GM12864 (cell line): Measurements from ENCODE around the gene FGF23.

Experiments
- DNase-seq: peaks from one replicate; pipeline ENCODE4 v3.0.0-alpha.2; 2011; ENCODE audit warnings: low read depth
- H3K4me3 ChIP-seq: 2 replicates; pipeline ENCODE4 v1.5.1; 2011; ENCODE audit warnings: mild to moderate bottlenecking, low read depth, low read length, control low read depth
- CTCF ChIP-seq: IDR thresholded peaks from 2 replicates; pipeline ENCODE4 v1.5.1; 2011; ENCODE audit warnings: low read depth, mild to moderate bottlenecking, moderate library complexity, low read length, control low read depth, inconsistent platforms; ENCODE audit errors: missing control alignments

Gene FGF23

GRCh38 chr12:4369548-4369947 lies 10.0 kb downstream of the FGF23 start:
- no peak for TF ChIP-seq CTCF
- no peak for DNase-seq

DNA sequence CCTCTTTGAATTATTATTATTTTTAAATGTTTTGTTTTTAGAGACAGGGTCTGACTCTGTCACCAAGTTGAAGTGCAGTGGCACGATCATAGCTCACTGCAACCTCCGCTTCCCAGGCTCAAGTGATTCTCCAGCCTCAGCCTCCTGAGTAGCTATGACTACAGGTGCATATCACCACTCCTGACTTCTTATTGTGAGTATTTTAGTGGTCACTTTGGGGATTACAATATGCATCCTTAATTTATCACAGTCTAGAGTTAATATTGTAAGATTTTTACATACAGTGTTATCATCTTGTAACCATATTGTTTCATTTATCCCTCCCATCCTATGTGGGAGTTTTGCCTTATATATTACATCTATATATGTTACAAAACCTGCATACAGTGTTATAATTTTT lies 13.4 kb downstream of the FGF23 start:
- no peak overlapping the region for H3K4me3 ChIP-seq
- no peak for DNase-seq
- TF ChIP-seq CTCF: no peak

More at GRCh38 chr12:4369548-4369947, 10.0 kb downstream of the FGF23 start:
- H3K4me3 ChIP-seq: no peak overlapping the region

GRCh38 chr12:4356041-4356327 lies 23.5 kb downstream of the FGF23 start:
- TF ChIP-seq CTCF: peak; percentile 83
- peak; percentile 24 for DNase-seq
- H3K4me3 ChIP-seq: no peak overlapping the region

DNA sequence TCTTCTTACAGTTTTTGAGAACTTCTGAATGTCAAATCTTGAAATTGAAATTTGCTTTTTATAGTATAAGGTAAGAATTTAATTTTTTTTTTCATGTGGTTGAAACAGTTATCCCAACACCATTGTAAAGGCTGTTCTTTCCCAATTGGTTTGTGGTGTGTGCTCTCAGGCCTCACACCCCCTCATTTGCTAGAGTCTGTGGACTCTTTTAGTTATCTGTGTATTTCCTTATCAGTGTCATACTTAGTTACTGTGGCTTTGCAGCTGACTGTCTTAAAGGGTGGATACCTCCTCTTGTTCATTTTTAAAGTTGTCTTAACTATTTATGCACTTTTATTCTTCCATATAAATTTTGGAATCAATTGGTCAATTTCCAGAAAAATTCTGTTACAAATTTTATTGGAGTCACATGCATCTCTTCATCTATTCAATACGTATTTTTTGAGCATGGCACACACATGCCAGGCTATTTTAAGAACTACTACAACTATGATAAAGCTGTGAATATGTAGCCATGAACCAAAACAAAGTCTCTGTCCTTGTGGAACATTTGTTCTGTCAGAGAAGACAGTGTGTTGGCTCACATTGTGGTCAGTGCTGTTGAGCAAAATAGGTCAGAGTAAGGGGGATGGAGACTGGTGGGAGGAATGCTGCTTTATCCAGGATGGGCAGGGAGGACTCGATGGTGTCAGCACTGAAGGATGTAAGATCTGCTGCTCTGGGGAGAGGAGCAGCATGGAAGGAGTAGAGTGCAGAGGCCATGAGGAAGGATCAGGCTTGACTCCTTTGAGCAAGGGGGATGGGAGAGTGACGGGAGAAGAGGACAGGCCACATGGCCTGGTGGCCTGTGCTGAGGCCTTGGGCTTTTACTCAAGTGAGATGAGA lies 24.1 kb downstream of the FGF23 start:
- no peak overlapping the region for H3K4me3 ChIP-seq
- TF ChIP-seq CTCF: no peak
- no peak for DNase-seq

- H3K4me3 ChIP-seq: no peak overlapping the region
- peak; percentile 47 for TF ChIP-seq CTCF
- DNase-seq: no peak
Measured at GRCh38 chr12:4353785-4354208, 25.7 kb downstream of the FGF23 start.

DNA sequence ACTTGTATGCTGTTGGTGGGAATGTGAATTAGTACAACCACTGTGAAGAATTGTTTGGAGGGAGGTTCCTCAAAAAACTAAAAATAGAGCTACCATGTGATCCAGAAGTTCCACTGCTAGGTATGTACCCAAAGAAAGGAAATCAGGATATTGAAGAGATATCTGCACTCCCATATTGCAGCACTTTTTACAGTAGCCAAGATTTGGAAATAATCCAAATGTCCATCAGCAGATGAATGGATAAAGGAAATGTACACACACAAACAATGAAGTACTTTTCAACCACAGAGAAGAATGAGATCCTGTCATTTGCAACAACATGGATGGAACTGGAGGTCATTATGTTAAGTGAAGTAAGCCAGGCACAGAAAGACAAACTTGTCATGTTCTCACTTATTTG lies 32.6 kb downstream of the FGF23 start:
- no peak for DNase-seq
- TF ChIP-seq CTCF: no peak
- H3K4me3 ChIP-seq: no peak overlapping the region

DNA sequence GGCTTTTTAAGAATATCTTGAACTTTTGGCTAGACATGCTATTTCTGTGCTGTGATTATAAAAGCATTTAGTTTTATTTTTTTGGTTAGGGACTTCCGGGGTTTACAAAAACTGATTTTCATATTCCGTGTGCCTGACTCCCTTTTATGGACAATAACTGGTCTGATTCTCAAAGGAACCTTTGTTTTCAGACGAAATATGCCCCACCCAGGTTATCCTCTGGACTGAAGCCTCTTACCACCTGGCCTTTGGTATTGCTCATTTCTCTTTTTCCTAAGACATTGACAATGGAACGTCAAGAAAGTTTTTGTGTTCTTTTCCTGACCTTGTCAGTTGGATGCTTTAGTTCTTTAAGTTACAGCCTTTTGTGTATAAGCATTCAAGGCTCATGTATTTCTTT lies 47.7 kb downstream of the FGF23 start:
- no peak for TF ChIP-seq CTCF
- H3K4me3 ChIP-seq: no peak overlapping the region
- no peak for DNase-seq
